Stimulated activated naive CD8-positive, alpha-beta T cell treated with anti-CD3 and anti-CD28 coated beads, Interleukin-15, Interleukin-2, amounts not matched to agents 100 U/mL and 50 U/mL, for 24 hours (primary cell): ENCODE data around the gene OTOS.

Source experiments
- ATAC-seq: fragments of 150-1000 bp; cut with Tn5 transposase; one replicate; pipeline ENCODE4 v1.10.0; 2021
- DNase-seq: peaks from one replicate; pipeline ENCODE4 v3.0.0; 2021

OTOS gene

GRCh38 chr2:240167588-240167880 lies 27.1 kb upstream of the OTOS start:
- DNase-seq = no peak
- no peak for ATAC-seq

- no peak for ATAC-seq
Measured at GRCh38 chr2:240166761-240167587, 26.5 kb upstream of the OTOS start.

DNA sequence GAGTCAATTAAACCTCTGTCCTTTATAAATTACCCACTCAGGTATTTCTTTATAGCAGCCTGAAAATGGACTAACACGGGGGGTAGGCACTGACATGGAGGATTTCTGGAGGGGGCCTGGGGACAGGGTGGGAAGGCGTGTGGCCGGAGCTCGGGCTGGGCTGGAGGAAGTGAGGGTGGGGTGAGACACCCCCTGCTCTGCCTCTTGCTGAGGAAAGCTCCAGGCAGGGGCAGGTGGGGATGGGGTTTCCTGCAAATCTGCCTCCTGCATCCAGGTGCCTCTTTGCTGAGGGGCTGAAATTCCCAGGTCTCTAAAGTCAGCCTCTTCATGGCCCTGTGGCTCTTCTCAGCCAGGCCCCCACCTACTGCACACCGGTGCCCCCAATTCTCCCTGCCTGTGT lies 25.7 kb upstream of the OTOS start:
- DNase-seq (no peak), ATAC-seq (no peak)

More at GRCh38 chr2:240166761-240167587, 26.5 kb upstream of the OTOS start:
- DNase-seq = no peak

GRCh38 chr2:240165661-240166060 lies 25.2 kb upstream of the OTOS start:
- no peak for ATAC-seq

DNA sequence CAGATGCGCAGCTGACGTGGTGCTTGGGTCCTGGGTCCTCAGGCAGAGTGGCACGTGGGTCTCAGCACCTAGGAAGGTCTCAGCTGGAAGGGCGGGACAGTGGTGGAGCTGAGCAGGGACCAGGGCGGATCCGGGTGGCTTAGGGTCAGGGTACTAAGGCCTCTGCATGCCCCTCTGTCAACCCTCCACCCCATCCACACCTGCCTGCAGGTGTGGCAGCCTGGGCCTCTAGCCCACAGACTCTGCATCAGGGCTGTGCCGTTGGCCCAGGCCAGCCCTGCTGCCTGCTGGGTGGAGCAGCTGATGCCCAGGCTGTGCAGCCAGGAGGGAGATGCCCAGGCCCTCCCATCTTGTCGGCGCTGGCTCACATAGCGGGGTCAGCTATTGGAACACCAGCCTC lies 24.6 kb upstream of the OTOS start:
- no peak for DNase-seq
- no peak for ATAC-seq

More at GRCh38 chr2:240165661-240166060, 25.2 kb upstream of the OTOS start:
- DNase-seq = no peak

DNA sequence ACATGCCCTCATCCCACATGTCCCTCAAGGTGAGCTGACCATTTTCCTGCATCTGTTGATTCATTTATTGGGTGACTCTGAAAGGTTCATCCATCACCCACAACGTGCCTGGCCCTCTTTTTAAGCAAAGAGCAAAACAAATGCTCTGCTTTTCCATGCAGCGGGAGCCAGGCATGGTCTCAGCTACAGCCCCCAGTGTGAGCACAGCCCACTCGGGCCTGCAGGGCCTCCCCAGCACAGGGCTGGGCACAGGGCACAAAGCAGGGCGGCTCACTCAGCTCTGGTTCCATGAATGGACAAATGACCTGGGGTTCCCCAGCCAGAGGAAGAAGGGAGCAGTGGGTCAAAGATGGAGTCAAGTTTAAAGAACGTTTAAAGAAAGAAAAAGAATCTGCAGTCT lies 24.1 kb upstream of the OTOS start:
- DNase-seq (no peak), ATAC-seq (no peak)

GRCh38 chr2:240163844-240164574 lies 23.6 kb upstream of the OTOS start:
- ATAC-seq (no peak), DNase-seq (no peak)

- ATAC-seq (no peak), DNase-seq (no peak)
Measured at GRCh38 chr2:240162939-240163714, 22.7 kb upstream of the OTOS start.

DNA sequence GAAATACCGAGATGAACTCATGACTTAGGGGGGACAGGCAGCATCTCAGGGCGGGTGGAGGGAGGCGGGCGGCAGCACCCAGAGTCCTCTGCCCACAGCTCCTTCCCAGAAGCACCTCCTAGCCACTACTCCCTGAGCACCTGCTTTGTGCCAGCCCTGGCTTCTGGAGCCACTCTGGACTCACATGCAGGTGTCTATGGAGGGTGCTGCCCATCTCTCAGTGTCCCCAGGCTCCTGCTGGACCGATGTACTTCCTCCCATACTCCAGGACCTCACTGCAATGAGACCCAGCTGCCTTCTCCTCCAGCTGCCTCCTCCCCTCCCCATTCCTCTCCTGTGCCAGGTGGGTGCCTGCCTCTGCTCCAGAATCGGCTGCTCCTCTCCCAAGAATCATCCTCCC lies 22.1 kb upstream of the OTOS start:
- no peak for ATAC-seq
- no peak for DNase-seq

DNA sequence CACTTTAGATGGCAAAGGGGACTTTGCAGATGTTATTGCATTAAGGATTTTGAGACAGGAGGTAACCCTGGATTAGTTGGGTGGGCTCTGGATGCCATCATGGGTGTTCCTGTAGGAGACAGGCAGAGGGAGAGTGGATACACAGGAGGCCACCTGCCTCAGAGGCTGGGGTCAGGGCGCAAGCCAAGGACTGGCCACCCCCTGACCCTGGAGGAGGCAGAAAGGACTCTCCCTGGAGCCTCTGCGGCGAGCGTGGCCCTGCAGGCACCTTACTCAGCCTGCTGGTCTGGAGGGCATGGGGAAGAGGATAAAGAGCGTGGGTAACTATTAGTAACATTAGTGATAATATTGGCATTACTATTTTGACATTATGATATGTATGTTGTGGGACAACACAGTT lies 21.6 kb upstream of the OTOS start:
- no peak for ATAC-seq
- DNase-seq = no peak

DNA sequence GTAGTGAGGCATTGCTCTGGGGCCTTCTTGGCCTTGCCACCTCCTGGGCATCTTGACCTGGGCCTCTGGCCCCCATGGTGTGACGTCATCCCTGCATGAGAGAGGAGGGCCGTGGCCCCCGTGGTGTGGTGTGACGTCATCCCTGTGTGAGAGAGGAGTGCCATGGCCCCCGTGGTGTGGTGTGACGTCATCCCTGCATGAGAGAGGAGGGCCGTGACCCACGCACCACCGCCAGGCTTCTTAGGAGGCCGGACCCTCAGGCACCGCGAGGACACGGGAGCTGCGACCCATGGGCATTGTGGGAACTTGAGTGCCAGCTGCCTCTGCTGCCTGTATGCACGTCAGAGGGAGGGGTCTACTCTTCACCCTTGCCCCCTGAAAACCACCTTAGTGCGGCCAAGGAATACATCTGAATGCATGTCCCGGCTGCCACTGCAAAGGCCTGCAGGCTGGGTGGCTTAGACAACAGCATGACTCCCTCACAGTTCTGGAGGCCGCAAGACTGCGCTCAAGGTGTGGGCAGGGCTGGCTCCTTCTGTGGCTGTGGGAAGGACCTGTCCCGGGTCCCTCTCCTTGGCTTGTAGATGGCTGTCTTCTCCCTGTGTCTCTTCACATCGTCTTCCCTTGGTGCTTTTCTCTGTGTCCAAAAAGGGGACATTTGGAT lies 20.8 kb upstream of the OTOS start:
- DNase-seq (no peak), ATAC-seq (no peak)

DNA sequence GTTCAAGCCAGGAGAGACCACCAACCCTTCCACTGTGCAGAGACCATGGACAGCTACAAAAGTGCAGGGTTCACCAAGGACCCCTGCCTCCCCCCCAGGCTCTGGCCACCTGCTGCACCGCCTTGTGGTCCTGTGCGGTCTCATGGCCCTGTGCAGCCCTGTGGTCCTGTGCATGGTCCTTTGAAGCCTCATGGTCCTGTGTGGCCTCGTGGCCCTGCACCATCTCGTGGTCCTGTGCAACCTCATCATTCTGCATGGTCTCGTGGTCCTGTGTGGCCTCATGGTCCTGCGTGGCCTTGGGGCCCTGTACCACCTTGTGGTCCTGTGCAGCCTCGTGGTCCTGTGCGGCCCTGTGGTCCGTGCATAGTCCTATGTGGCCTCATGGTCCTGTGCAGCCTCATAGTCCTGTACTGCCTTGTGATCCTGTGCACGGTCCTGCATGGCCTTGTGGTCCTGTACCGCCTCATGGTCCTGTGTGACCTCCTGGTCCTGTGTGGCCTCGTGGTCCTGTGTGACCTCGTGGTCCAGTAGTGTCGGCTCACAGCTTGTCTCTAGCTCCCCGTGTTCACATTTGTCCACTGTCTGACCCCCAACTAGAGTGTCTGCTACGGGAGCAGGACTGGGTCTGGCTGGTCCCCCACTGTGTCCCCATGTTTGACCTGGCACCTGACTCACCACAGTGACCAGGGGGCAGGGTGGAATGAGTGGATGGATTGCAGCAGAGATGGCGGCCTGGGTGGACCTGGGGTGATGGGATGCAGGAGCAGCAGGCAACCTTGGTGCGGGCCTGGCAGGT lies 20.0 kb upstream of the OTOS start:
- ATAC-seq = peak; percentile 25
- no peak for DNase-seq

- DNase-seq (no peak), ATAC-seq (no peak)
Measured at GRCh38 chr2:240159251-240159839, 18.9 kb upstream of the OTOS start.

DNA sequence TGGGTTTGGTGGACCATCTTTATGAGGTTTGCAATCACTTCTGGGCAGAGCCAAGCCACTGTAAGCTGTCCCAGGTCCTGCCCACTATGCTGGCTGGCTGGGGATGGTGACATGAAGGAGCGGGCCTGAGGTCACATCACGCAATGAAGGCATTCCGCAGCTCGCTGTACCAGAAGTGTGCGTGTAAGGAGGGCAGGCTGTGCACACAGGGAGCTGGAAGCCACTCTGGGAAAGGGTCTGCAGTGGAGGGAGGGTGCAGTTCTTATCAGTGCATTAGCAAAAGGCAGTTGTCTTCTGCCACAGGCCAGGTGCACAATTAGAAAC lies 16.7 kb upstream of the OTOS start:
- DNase-seq (no peak), ATAC-seq (no peak)

DNA sequence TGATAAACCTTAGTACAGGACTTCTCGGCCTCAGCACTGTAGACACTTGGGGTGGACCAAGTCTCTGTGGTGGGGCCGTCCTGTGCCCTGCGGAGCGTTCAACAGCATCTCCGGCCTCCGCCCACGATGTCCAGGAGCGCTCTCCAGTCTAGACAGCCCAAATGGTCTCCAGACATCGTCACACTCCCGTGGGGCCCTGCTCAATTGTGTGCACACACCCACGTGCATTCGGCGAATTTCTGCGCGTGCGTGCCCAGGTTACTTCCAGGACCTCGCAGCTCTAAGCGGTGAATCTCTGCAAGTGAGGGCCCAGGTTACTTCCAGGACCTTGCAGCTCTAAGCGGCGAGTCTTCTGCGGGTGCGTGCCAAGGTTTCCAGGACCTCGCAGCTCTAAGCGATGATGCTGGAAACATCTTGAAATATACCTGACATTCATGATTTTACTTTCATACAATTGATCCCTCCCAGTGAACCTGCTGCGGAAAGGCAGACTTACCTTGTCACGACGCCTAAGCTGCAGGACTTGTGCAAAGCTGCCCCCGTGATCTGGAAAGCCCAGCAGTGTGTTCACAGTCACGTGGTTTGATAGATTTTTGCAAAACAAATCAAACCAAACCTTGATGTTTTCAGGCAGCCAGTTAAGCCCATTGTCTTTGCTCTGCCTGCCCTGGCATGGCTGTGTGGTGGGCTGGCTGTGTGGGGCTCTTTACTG lies 16.1 kb upstream of the OTOS start:
- DNase-seq = no peak

DNA sequence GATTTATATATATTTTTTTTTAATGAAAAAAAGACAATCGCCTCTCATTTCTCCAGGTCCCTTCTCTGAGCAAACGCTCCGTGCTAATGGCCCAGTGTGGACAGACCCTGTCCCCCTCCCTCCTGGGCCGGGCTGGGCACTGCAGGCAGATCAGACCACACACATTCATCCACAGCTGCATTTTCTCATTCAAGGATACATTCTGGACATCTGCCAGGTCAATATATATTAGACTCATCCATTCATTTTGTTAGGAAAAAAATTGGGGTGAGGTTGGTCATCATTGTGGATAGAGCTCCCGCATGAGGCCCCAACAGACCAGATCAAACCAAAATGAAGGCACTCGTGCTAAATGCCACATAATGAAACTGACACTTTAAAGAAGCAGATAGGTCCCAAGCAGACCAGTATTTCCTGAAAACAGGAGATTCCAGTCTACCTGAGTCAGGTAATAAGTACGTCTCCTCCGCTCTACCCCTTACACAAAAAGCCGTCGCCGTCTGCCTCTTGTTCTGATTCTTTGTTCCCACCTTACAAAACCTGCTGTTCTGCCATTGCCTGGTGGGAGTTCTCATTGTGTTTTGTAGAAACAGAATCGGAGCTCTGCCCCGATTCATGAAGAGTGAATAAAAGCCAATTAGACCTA lies 15.4 kb upstream of the OTOS start:
- no peak for DNase-seq
- ATAC-seq = no peak

More for the DNA sequence above, 16.1 kb upstream of the OTOS start:
- ATAC-seq = no peak

DNA sequence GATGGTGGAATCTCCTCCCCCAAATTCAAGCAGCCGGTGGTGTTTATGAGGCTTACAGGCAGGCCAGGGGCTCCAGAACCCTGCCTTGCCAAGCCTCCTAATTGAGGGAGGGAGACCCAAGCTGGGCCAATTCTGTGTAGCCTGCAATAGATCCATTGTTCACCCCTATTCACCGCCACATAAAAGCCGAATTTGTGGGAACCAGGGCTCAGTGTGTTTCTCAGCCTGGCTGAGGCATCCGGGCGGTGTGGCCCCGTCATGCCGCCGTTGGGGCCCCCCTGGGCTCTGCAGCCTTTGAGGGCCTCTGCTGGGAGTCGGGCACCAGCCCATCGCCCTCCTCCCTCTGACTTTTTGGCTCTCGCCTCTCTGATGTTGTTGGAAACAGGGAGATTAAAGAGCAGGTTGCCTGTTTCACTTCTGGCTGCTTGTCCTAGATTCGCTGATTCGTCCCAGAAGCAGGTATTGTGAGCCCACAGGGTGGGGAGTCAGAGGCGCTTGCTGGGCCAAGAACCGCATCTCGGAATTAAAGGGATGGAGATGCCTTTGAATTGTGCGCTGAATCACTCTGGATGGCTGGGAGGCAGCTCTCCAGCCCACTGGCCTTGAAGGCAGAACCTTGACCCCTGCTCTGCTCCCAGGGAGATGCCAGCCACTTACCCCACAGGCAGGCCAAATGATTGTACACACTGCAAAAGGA lies 14.7 kb upstream of the OTOS start:
- DNase-seq = no peak
- ATAC-seq = no peak

DNA sequence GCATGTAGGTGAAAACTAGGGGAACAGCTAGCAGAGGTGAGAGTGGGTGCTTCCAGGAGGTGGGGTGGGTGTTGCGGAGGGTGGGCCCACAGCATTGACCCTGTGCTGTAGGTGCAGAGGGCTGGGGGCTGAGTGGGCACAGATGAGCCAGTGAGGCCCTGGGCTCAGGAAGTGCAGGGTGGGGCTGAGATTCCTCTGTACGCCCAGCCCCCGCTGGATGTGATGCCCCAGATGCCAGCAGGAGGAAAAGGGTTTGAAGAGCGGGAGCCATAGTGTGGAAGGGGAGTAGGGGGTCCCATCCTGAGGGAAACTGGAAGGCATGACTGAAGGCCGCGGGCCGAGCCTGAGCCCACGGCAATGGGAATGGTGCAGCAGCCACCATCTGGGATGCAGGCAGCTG lies 14.1 kb upstream of the OTOS start:
- ATAC-seq (no peak), DNase-seq (no peak)

GRCh38 chr2:240153418-240153817 lies 13.0 kb upstream of the OTOS start:
- no peak for DNase-seq
- ATAC-seq = no peak
